Measurements from ENCODE around the gene TTC31.

Gene TTC31

DNA sequence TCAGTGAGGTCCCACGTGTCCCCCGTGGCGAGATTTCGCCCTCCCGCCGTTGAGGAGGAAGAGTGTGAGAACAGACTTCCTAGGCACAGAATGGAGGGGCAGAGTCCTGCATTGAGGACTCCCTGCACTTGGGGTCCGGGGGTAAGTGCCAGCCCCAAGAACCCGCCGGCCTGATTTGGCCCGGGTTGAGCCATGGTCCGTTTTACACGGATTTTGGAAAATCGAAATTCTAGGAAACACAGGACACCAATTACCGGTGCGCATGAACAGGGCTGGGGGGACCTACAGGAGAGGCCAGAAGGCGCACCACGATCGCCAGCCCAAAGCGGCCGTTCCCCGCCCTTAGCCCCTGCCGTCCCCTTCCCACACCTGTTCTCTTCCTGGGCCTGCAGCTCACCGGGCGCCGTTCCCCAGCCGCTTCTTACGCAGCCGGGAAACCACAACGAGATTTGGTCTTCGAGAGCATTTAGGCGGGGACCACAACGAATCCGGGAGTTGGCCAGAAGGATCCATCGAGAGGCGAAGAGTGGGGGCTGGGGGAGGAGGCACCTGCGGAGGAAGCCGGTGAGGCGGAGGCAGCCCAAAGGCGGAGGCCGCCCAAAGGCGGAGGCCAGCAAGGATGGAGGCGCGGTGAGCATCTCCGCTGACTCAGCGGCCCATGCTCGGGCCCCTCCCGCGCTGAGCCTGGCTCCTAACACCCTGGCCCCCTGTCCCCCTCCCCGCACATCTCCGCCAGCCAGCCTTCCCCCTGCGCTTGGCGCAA, 30.9 kb downstream of the TTC31 start:
- FAIRE-seq (no peak), DNase-seq (ENCODE audit: insufficient read length, low spot score) (no peak)
- TF ChIP-seq, protein P1, sequence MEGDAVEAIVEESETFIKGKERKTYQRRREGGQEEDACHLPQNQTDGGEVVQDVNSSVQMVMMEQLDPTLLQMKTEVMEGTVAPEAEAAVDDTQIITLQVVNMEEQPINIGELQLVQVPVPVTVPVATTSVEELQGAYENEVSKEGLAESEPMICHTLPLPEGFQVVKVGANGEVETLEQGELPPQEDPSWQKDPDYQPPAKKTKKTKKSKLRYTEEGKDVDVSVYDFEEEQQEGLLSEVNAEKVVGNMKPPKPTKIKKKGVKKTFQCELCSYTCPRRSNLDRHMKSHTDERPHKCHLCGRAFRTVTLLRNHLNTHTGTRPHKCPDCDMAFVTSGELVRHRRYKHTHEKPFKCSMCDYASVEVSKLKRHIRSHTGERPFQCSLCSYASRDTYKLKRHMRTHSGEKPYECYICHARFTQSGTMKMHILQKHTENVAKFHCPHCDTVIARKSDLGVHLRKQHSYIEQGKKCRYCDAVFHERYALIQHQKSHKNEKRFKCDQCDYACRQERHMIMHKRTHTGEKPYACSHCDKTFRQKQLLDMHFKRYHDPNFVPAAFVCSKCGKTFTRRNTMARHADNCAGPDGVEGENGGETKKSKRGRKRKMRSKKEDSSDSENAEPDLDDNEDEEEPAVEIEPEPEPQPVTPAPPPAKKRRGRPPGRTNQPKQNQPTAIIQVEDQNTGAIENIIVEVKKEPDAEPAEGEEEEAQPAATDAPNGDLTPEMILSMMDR (IDR thresholded peaks at IDR 0.05; ENCODE audit: insufficient read depth, missing control alignments): no peak

DNA sequence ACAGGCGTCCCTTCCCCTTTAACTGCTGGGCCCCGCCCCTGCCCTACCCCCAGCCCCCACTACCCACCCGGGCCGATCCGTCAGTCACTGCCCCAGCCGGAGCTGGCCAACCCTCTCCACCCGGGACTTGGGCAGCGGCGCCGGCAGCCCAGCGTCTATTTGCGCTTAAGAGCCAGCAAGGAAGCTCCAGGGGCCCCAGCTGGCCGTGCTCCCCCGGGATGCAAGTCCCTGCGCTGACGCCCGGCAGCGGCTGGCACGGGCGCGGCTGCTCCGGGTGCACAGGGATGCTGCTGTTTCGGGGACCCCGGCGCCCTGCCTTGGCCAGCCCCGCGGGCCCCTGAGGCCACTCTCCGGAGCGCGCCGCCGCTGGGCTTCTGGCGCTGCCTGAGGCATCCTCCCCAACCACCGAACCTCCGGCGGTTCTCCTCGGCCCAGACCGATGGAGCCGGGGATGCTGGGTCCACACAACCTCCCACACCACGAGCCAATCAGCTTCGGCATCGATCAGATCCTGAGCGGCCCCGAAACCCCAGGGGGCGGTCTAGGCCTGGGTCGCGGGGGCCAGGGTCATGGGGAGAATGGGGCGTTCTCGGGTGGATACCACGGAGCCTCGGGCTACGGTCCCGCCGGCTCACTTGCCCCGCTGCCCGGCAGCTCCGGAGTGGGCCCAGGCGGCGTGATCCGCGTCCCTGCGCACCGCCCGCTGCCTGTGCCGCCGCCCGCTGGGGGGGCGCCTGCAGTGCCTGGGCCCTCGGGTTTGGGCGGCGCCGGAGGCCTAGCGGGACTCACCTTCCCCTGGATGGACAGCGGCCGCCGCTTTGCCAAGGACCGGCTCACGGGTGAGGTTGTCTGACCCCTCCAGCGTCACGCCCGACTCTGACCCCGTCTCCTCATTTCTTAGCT, 31.7 kb downstream of the TTC31 start, which contains the start of gene TLX2:
Gene TLX2, plus strand, starts transcription at position 83 of the 903 bp plus-strand sequence. Its CDS starts 357 bp downstream, at position 440.
- TF ChIP-seq, protein P1 (IDR thresholded peaks at IDR 0.05; ENCODE audit: insufficient read depth, missing control alignments): no peak
- no peak for FAIRE-seq
- DNase-seq (ENCODE audit: insufficient read length, low spot score): peak; percentile 74

DNA sequence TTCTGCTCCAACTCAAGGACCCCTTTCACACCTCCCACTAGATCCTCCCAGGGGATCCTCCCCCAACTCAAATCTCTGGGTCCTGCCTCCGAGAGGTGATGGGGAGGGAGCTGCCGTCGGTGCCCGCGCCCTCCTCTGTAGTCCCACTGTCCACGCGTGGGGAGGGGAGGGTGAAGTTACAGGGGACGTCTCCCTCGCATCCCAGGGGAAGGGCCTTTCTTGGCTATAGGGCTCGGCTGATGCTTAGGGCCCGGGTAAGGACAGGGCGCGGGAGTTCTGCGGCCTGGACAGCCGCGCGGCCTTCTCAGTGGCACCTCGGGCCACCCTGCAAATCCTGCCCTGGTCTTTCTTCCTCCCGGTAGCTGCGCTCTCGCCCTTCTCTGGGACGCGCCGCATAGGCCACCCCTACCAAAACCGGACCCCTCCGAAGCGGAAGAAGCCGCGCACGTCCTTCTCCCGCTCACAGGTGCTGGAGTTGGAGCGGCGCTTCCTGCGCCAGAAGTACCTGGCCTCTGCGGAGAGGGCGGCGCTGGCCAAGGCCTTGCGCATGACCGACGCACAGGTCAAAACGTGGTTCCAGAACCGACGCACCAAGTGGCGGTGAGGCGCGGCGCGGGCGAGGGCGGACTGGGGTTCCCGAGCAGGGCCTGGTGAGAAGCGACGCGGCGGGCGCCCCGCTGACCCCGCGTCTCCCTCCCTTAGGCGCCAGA, 32.5 kb downstream of the TTC31 start:
- FAIRE-seq: no peak
- TF ChIP-seq, protein P1 (IDR thresholded peaks at IDR 0.05; ENCODE audit: insufficient read depth, missing control alignments): no peak
- DNase-seq (ENCODE audit: insufficient read length, low spot score): no peak

DNA sequence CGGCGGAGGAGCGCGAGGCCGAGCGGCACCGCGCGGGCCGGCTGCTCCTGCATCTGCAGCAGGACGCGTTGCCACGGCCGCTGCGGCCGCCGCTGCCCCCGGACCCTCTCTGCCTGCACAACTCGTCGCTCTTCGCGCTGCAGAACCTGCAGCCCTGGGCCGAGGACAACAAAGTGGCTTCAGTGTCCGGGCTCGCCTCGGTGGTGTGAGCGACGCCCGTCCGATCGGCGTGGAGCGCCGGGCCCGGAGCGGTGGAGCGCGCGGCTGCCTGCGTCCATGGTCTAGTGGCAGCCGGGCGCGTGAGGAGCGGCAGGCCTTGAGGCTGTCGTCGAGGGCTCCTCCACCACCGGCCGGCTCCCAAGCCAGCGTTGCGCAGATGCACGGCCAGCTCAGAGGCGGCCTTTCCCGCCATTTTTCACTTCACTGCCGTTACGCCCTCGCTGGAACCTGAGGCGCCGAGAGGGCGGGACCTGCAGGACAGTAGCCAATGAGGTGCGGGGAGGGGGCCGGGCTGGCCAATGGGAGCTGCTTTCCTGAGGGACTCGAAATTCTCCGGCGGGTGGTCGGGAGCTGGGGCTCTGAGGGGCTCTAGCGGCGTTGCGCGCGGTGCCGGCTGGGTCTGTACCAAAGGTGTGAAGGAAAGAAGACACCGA, 33.2 kb downstream of the TTC31 start:
- DNase-seq (ENCODE audit: insufficient read length, low spot score): peak; percentile 96
- FAIRE-seq: no peak
- TF ChIP-seq, protein P1 (IDR thresholded peaks at IDR 0.05; ENCODE audit: insufficient read depth, missing control alignments): no peak

DNA sequence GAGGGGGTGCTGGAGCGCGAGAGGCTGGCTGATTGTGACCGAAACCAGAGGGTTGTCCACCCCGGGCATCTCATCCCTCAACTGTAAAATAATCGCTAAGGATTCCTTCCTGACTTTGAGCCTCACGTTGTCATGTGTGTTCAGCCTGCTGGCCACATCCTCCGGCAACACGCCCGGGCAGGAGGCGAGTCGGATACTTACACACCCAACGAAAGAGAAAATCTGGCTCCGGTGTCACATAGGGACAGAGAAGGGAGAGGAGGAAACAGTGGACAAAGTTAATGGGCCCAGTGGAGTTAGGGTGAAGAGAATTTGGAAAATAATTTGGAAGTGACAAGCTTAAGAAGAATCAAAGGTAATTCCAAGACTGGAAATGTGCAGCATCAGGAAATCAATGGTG, 33.8 kb downstream of the TTC31 start:
- TF ChIP-seq, protein P1 (IDR thresholded peaks at IDR 0.05; ENCODE audit: insufficient read depth, missing control alignments): no peak

DNA sequence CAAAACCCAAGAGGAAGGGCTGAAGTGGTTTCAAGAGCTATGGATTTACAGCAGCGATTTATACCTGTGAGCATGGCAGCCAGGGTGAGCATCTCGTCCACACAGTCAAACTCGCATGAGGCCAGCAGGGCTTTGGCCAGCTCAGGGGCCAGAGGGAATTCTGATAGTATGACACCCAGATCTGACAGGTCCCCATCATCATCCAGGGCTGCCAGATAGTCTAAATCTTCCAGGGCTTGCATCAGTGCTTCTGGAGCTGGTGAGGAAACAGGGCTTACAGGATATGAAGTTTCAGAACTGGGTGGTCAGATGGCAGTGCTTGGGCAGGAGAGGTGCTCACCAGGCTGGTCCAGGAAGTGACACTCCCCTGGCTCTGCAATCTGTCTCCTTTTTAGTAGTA, 39.6 kb downstream of the TTC31 start:
- DNase-seq (ENCODE audit: insufficient read length, low spot score): no peak
- FAIRE-seq: no peak
- TF ChIP-seq, protein P1 (IDR thresholded peaks at IDR 0.05; ENCODE audit: insufficient read depth, missing control alignments): no peak

More for the DNA sequence above, 33.8 kb downstream of the TTC31 start:
- FAIRE-seq (no peak), DNase-seq (ENCODE audit: insufficient read length, low spot score) (no peak)
